HepG2 (cell line): ENCODE measurements around the gene LRIF1. TPM values are rescaled to one million over a fixed set of nuclear protein-coding genes. Genes with fewer than 3 reads are reported as not detected.

Experiments
- ATAC-seq: fragments of 200-7000 bp; cut with Tn5 transposase; 3 replicates; pipeline ENCODE4 v1.9.1; 2020; ENCODE audit warnings: mild to moderate bottlenecking, moderate library complexity
- BruUV-seq: library from RNA; stranded (reverse); fragments of 400-500 nt; replicated peaks from 2 replicates; lab custom pipeline; 2021; lab: Mats Ljungman, UMichigan
- CTCF ChIA-PET: fragments of 300-600 bp; formaldehyde crosslinking; extraction: SDS; loops from one replicate; lab custom pipeline; 2021; ENCODE audit warnings: low total read pairs, inconsistent platforms, low intra/inter-chr PET ratio; lab: Yijun Ruan, JAX
- POLR2A ChIA-PET: fragments of 350-600 bp; sonication (Branson Sonifier 250); formaldehyde crosslinking; loops from one replicate; lab custom pipeline; 2020; ENCODE audit warnings: antibody characterized with exemption, inconsistent platforms; lab: Yijun Ruan, JAX
- DNase-seq: peaks from one replicate; pipeline ENCODE4 v3.0.0-alpha.2; 2015; ENCODE audit warnings: low spot score
- FAIRE-seq: peaks from 3 replicates; lab custom pipeline; 2011; peaks lifted over from hg19 to GRCh38; lab: Jason Lieb, UNC
- H2AFZ ChIP-seq: one replicate; pipeline ENCODE4 v1.6.1; 2011; ENCODE audit warnings: low read length, inconsistent platforms
- H3K27ac ChIP-seq: fragments of 300-600 bp; 3 replicates; pipeline ENCODE4 v1.8.0; 2011; ENCODE audit warnings: mixed run types, mild to moderate bottlenecking, mixed read lengths, low read length, inconsistent platforms; ENCODE audit not compliant: insufficient read depth; ENCODE audit errors: extremely low read length
- H3K27me3 ChIP-seq, 2 experiments: fragments of 200-600 bp in 1 of 2; 2 replicates in 1 of 2; 3 replicates in 1 of 2; pipeline versions ENCODE4 v1.6.0 to v1.8.0; 2011; ENCODE audit warnings: low read length in 2 of 2, mild to moderate bottlenecking in 2 of 2, moderate library complexity in 2 of 2, inconsistent platforms in 1 of 2; ENCODE audit not compliant: insufficient read depth in 2 of 2, control insufficient read depth in 1 of 2
- H3K36me3 ChIP-seq, 2 experiments: fragments of 200-600 bp in 1 of 2; replicated peaks in 1 of 2; 2 replicates in 1 of 2; 3 replicates in 1 of 2; pipeline versions ENCODE4 v1.5.1 to v1.8.0; 2011; ENCODE audit warnings: low read length in 2 of 2, inconsistent platforms in 1 of 2; ENCODE audit not compliant: insufficient read depth in 2 of 2, control insufficient read depth in 1 of 2
- H3K4me1 ChIP-seq: 2 replicates; pipeline ENCODE4 v1.5.1; 2012; ENCODE audit warnings: low read length, inconsistent platforms; ENCODE audit not compliant: insufficient read depth
- H3K4me2 ChIP-seq: 2 replicates; pipeline ENCODE4 v1.6.0; 2011; ENCODE audit warnings: low read depth, low read length, inconsistent platforms
- H3K4me3 ChIP-seq, 3 experiments: fragments of 200-600 bp in 1 of 3; sonication (generic), shearing (Covaris generic) in 1 of 3; replicated peaks in 1 of 3; 2 replicates each; pipeline ENCODE4 v1.5.1; 2011 to 2016; ENCODE audit warnings: low read length in 3 of 3, inconsistent platforms in 2 of 3, low read depth in 2 of 3, mild to moderate bottlenecking in 2 of 3, control low read depth in 1 of 3, mixed read lengths in 1 of 3; ENCODE audit not compliant: insufficient read depth in 1 of 3
- H3K79me2 ChIP-seq: one replicate; pipeline ENCODE4 v1.6.1; 2011; ENCODE audit warnings: low read length, inconsistent platforms; ENCODE audit not compliant: insufficient read depth
- H3K9ac ChIP-seq: 2 replicates; pipeline ENCODE4 v1.6.0; 2011; ENCODE audit warnings: mild to moderate bottlenecking, low read depth, low read length, inconsistent platforms; ENCODE audit not compliant: insufficient read depth
- H3K9me3 ChIP-seq: 2 replicates; pipeline ENCODE4 v1.5.1; 2012; ENCODE audit warnings: mild to moderate bottlenecking, low read length
- H4K20me1 ChIP-seq: 2 replicates; pipeline ENCODE4 v1.6.0; 2011; ENCODE audit warnings: inconsistent platforms, mild to moderate bottlenecking, low read length, moderate library complexity; ENCODE audit not compliant: insufficient read depth
- AGO2 ChIP-seq: fragments of 200-400 bp; formaldehyde crosslinking; optimal IDR thresholded peaks from 2 replicates; pipeline ENCODE3; 2017; ENCODE audit warnings: mild to moderate bottlenecking, low read depth, low read length, moderate library complexity
- CC2D1A ChIP-seq: sonication (generic); formaldehyde crosslinking; IDR thresholded peaks from 2 replicates; pipeline ENCODE4 v1.8.1; 2023; ENCODE audit warnings: mild to moderate bottlenecking, missing genetic modification reagents
- EHMT2 ChIP-seq: fragments of 200-600 bp; sonication (generic); IDR thresholded peaks from 2 replicates; pipeline ENCODE4 v1.7.0; 2017; ENCODE audit warnings: antibody characterized with exemption, low read depth, low read length, borderline replicate concordance
- FOXA1 ChIP-seq, 2 experiments: fragments of 450-650 bp in 1 of 2; sonication (generic) in 1 of 2; formaldehyde crosslinking in 1 of 2; IDR thresholded peaks; 2 replicates each; pipeline versions ENCODE4 v1.4.0 to v1.6.1; 2016 to 2020; ENCODE audit warnings: missing genetic modification reagents in 1 of 2
- GPN1 ChIP-seq: sonication (generic); formaldehyde crosslinking; IDR thresholded peaks from 2 replicates; pipeline ENCODE4 v1.5.1; 2020; ENCODE audit warnings: missing genetic modification reagents, borderline replicate concordance
- HNRNPK ChIP-seq: fragments of 200-400 bp; formaldehyde crosslinking; IDR thresholded peaks from 2 replicates; pipeline ENCODE4 v1.6.1; 2018; ENCODE audit warnings: low read length, low read depth, moderate library complexity, mild to moderate bottlenecking; ENCODE audit not compliant: poor library complexity, severe bottlenecking
- MLLT10 ChIP-seq: sonication (generic); formaldehyde crosslinking; IDR thresholded peaks from 2 replicates; pipeline ENCODE4 v1.4.0; 2020; ENCODE audit warnings: missing genetic modification reagents
- SP140L ChIP-seq: sonication (generic); formaldehyde crosslinking; IDR thresholded peaks from 2 replicates; pipeline ENCODE4 v1.4.0; 2020; ENCODE audit warnings: missing genetic modification reagents, borderline replicate concordance
- ZBTB34 ChIP-seq: sonication (generic); formaldehyde crosslinking; IDR thresholded peaks from 2 replicates; pipeline ENCODE4 v1.8.0; 2022; ENCODE audit warnings: mild to moderate bottlenecking, missing genetic modification reagents
- ZFP37 ChIP-seq: sonication (generic); formaldehyde crosslinking; IDR thresholded peaks from 2 replicates; pipeline ENCODE4 v1.4.0; 2020; ENCODE audit warnings: missing genetic modification reagents, borderline replicate concordance
- ZNF614 ChIP-seq: IDR thresholded peaks from 2 replicates; pipeline ENCODE4 v1.6.1; 2018; ENCODE audit warnings: missing biosample characterization, missing genetic modification reagents, inconsistent platforms, borderline replicate concordance
- ZNF768 ChIP-seq: sonication (generic); formaldehyde crosslinking; IDR thresholded peaks from 2 replicates; pipeline ENCODE4 v1.4.0; 2020; ENCODE audit warnings: missing genetic modification reagents
- WGBS: methylation state at CpG from one replicate; pipeline ENCODE4 v1.1.6; 2017; ENCODE audit warnings: low lambda C conversion rate; 5-methylcytosine and 5-hydroxymethylcytosine counted together
- in situ Hi-C: cut with HindIII; loops from 2 replicates; pipeline ENCODE4 v1.10.0; 2017; ENCODE audit warnings: low pct_unique_long_range_greater_than_20kb; ENCODE audit not compliant: extremely low pct_ligation_motif_present
- intact Hi-C: fragments of 100-400 bp; cut with micrococcal nuclease; formaldehyde crosslinking; loops from one replicate; pipeline ENCODE4 v1.10.0; 2022; ENCODE audit not compliant: unreplicated experiment
- polyA plus RNA-seq, 8 experiments: library from polyadenylated mRNA; depleted of rRNA in 3 of 8; stranded (reverse) in 7 of 8; unstranded in 1 of 8; fragments of >200 nt; fragmentation: Illumina TruSeq in 4 of 8; extraction: Trizol in 4 of 8; gene quantifications; 2 replicates each; pipeline versions ENCODE4 v1.2.1 to v1.2.3, GENCODE V29; 2011 to 2016; ENCODE audit warnings: low read depth in 4 of 8, missing spikeins in 1 of 8, mixed read lengths in 1 of 8; ENCODE audit not compliant: insufficient read depth in 1 of 8
- total RNA-seq, 5 experiments: library from RNA; depleted of rRNA; stranded (reverse); fragments of >200 nt; fragmentation: Illumina TruSeq; extraction: Trizol; gene quantifications; 2 replicates each; pipeline ENCODE4 v1.2.3, GENCODE V29; 2016; ENCODE audit warnings: low read depth in 1 of 5
- TF ChIP-seq, protein P1 (sequence below): sonication (generic); formaldehyde crosslinking; IDR thresholded peaks from 2 replicates; pipeline ENCODE4 v1.4.0; 2020; ENCODE audit warnings: missing genetic modification reagents; ENCODE audit errors: not compliant biosample characterization
- TF ChIP-seq, protein P2 (sequence below): sonication (generic); formaldehyde crosslinking; IDR thresholded peaks from 2 replicates; pipeline ENCODE4 v1.4.0; 2020; ENCODE audit warnings: missing genetic modification reagents

LRIF1 gene
- total and polyA plus RNA-seq, 2 of the 13 experiments (the other 11 are each of a cell fraction or from before 2014, with no cell fraction given), result 18.4 to 42.4 TPM

DNA sequence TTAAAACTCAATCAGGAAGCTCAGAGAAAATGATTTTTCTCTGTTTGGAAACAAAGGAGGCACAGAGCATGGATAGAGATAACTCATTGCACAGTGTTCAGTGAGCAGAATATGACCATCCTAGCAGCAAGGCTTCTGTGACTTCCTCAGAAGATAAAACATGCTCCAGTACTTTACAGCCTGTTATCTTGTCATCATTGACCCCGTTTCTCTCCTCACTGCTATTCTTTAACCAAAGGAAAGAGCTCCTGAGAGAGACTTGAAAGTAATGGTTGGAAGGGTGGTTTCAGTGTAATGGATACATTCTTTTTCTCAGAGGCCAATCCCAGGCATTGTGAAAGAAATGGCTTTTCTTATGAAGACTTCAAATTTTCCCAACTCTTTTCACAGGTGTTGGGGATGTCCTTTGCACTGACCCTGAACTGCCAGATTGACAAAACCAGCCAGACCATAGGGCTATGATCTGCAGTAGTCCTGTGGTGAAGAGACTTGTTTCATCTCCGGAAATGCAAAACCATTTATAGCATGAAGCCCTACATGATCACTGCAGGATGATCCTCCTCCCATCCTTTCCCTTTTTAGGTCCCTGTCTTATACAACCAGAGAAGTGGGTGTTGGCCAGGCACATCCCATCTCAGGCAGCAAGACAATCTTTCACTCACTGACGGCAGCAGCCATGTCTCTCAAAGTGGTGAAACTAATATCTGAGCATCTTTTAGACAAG, 64.8 kb downstream of the LRIF1 start:
- no TSS peak for BruUV-seq
- FAIRE-seq (no peak), ATAC-seq (no peak), DNase-seq (no peak)
- H3K4me3 ChIP-seq, result no peak overlapping the region
- intact Hi-C loops, result no loop called here
- in situ Hi-C loops, result no loop called here
- no peak overlapping the region for H2AFZ ChIP-seq
- H4K20me1 ChIP-seq, result no peaks in the 10 kb centered on the region
- H3K9ac ChIP-seq, result no peak overlapping the region
- H3K79me2 ChIP-seq, result no peaks in the 10 kb centered on the region
- no peaks in the 10 kb centered on the region for H3K36me3 ChIP-seq
- ChIA-PET POLR2A (no interaction called here), CTCF (no interaction called here)
- 49% methylated on average over 3 of the region's 3 CpGs for WGBS
- H3K4me2 ChIP-seq, result no peak overlapping the region
- no peaks in the 10 kb centered on the region; a peak in 2 of 5 replicates for H3K27me3 ChIP-seq
- H3K27ac ChIP-seq, result no peak overlapping the region
- TF ChIP-seq, protein P1, sequence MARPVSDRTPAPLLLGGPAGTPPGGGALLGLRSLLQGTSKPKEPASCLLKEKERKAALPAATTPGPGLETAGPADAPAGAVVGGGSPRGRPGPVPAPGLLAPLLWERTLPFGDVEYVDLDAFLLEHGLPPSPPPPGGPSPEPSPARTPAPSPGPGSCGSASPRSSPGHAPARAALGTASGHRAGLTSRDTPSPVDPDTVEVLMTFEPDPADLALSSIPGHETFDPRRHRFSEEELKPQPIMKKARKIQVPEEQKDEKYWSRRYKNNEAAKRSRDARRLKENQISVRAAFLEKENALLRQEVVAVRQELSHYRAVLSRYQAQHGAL (CRISPR knock-in tag), result no peak
- no peak for TF ChIP-seq GPN1
- no peak for TF ChIP-seq EHMT2
- no peak for TF ChIP-seq SP140L (CRISPR knock-in tag)
- no peak for TF ChIP-seq MLLT10 (CRISPR knock-in tag)
- no peak for TF ChIP-seq ZNF614 (CRISPR knock-in tag)
- TF ChIP-seq ZNF768 (CRISPR knock-in tag), result no peak
- TF ChIP-seq HNRNPK, result no peak
- TF ChIP-seq, protein P2, sequence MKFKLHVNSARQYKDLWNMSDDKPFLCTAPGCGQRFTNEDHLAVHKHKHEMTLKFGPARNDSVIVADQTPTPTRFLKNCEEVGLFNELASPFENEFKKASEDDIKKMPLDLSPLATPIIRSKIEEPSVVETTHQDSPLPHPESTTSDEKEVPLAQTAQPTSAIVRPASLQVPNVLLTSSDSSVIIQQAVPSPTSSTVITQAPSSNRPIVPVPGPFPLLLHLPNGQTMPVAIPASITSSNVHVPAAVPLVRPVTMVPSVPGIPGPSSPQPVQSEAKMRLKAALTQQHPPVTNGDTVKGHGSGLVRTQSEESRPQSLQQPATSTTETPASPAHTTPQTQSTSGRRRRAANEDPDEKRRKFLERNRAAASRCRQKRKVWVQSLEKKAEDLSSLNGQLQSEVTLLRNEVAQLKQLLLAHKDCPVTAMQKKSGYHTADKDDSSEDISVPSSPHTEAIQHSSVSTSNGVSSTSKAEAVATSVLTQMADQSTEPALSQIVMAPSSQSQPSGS (CRISPR knock-in tag), result no peak
- TF ChIP-seq FOXA1 (IDR thresholded peaks at IDR 0.05), result no peak
- no peak for TF ChIP-seq FOXA1 (CRISPR knock-in tag; IDR thresholded peaks at IDR 0.05)
- no peak for TF ChIP-seq ZBTB34 (CRISPR knock-in tag)
- no peak for TF ChIP-seq AGO2
- TF ChIP-seq ZFP37 (CRISPR knock-in tag), result no peak
- no peak for TF ChIP-seq CC2D1A (CRISPR knock-in tag)
- H3K4me1 ChIP-seq, result no peaks in the 10 kb centered on the region
- H3K9me3 ChIP-seq, result no peaks in the 10 kb centered on the region
